A172 (cell line): ENCODE data around the gene SLC22A3. TPM values are rescaled to one million over a fixed set of nuclear protein-coding genes. Genes with fewer than 3 reads are reported as not detected.

Source experiments
- DNase-seq: peaks from one replicate; pipeline ENCODE4 v3.0.0-alpha.2; 2015; ENCODE audit warnings: low spot score
- total RNA-seq: library from RNA; depleted of rRNA; stranded (reverse); fragments of >200 nt; shearing (Covaris generic); gene quantifications from 2 replicates; pipeline ENCODE4 v1.2.3, GENCODE V29; 2014

The SLC22A3 gene
- total RNA-seq, 1 experiment from 2014 or later, result not detected

DNA sequence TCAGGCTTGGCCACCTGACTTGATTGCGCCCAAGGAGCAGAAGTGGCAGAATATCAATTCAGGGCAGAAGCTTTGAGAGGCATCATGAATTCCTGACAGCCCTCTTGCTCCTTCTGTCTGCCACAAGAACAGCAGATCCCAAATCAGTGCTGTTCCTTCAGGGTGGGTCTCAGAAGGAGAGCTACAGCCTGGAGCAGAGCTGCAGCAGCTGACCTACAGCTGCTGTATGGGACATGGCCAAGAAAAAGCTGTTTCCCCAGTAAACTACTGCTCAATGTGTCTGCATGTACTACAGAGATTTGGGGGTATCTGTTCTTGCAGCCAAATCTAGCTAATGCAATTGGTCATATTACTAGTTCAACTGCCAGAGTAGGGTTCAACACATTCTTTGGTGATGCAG lies 69.0 kb downstream of the SLC22A3 start:
- no peak for DNase-seq

DNA sequence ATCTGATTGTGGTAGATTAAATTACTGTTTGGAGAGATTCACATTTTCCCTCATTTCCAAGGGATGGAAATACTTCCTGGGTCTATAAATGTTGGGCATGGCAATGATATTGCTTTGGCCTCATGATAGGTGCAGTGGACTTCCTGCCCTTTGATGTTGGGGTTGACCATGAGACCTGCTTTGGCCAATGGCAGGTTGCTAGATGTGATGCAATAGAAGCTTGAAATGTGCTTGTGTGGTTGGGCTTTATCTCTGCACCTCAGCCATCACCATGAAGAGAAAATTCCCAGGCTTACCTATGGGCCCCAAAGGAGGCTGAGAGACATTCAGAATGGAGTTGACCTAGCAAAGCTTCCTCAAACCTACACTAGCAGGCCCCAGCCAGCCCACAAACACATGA lies 69.4 kb downstream of the SLC22A3 start:
- no peak for DNase-seq

GRCh38 chr6:160418370-160418769 lies 70.2 kb downstream of the SLC22A3 start:
- DNase-seq, result no peak

GRCh38 chr6:160419488-160419887 lies 71.3 kb downstream of the SLC22A3 start:
- DNase-seq, result peak; percentile 5

DNA sequence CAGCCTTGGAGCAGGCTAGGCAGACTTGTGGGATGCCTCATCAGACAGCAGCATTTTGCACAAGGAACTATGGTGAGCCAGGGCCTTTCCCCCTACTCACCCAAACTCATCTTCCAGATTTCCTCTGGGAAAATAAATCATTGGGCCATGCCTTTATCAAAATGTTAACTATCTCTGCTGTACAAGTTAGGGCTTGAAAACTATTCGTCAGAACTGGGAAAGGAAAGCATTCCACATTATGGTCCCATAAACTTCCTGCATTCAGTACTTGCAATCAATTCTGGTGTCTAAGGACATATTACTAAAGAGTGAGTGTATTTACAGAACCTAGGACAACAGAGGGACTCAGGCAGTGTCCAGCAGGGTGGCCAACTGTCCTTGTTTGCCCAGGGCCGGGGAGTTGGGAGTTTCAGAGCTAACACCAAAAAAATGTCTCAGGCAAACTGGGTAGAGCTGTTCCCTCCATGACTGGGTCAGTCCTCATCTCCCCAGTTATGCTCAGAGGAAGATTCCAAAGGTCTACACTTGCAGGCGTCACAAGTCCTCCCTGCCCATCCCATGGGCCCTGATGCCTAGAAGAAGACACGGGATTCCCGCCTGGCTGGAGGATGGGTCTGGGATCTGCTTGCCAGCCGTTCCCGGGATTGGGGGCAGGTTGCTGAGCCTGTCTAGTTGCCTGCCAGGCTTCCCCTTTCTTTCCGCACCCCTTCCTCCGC lies 72.2 kb downstream of the SLC22A3 start:
- DNase-seq, result no peak

DNA sequence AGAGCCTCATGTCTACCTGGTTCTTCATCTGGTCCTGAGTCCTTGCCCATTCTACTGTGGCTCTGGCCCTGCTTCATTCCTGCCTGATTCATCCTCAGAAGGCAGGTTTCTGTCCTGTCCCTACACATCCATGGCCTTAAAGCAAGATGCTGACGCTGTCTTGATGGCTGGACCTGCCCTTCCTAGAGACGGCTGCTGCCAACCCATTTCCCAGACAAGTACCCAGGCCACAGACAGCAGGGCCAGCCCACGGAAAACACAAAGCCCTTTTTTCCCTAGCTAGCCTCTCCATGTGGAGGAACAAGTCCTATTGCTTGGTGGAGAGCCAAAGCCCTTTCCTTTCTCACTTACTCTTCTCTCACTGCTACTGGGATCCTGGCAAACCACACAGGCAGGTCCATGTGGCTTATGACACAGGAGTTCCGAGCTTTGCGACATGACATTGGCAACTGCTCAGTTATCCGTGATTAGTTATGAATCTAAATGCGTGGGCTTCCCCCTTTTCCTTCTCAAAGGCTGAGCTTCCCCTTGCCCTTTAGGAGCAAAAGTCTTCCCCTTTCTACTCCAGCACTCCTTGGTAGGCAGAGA lies 72.9 kb downstream of the SLC22A3 start:
- DNase-seq, result no peak

DNA sequence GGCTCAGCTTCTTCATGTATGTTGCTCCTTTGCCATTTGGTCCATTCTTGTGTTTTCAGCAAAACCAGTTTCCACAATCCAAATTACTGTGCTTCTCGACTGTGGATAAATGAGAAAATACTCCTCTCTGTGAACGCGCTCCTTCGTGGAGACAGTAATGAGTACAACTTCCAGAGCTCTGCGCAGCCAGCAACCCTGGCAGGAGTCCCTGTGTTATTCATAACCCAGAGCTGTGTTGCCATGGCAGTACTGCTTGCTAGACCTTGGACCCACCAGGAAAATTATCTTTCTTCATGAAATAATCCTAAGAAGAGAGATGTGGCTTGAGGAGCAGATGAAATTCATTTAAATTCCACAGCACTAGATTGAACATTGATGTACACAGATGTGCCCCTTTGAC lies 73.7 kb downstream of the SLC22A3 start:
- DNase-seq, result no peak

DNA sequence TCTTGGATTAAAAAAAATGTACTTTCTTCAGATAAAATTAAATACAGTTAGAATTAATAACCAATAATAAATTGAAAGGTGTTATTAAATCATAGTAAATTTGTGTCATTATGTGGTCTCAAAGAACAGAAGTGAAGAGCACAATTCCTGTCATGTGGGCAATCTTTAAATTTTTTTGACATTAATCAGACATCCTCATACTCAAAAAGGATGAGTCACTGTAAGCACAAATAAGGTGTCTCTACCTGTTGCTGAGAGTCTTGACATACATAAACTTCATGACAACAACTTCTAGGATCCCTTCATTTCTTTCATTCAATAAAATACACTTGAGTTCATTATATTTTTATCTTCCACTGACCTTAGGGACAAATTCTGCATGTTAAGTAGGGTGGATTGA lies 76.1 kb downstream of the SLC22A3 start:
- peak; percentile 18 for DNase-seq

DNA sequence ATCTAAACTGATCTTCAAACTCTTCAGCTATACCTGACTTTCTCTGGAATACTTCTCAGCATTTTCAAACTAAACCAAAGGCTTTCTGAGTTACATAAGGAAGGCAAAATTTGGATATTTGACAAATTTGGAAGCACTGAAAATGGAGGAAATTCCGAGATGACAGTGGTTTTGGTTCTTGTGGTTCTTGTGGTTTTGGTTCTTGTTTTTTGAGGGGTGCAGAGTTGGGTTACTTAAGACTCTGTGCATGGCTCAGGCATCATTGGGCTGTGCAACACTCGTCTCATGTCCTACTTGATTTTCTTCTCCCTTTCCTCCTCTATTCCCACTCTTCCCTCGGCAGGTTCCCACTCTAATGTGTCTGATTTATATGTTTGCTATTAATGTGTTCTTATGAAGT lies 78.0 kb downstream of the SLC22A3 start:
- DNase-seq, result no peak

- no peak for DNase-seq
Observed at GRCh38 chr6:160427312-160428068, 79.3 kb downstream of the SLC22A3 start.

GRCh38 chr6:160428069-160428430 lies 79.9 kb downstream of the SLC22A3 start:
- peak; percentile 5 for DNase-seq

DNA sequence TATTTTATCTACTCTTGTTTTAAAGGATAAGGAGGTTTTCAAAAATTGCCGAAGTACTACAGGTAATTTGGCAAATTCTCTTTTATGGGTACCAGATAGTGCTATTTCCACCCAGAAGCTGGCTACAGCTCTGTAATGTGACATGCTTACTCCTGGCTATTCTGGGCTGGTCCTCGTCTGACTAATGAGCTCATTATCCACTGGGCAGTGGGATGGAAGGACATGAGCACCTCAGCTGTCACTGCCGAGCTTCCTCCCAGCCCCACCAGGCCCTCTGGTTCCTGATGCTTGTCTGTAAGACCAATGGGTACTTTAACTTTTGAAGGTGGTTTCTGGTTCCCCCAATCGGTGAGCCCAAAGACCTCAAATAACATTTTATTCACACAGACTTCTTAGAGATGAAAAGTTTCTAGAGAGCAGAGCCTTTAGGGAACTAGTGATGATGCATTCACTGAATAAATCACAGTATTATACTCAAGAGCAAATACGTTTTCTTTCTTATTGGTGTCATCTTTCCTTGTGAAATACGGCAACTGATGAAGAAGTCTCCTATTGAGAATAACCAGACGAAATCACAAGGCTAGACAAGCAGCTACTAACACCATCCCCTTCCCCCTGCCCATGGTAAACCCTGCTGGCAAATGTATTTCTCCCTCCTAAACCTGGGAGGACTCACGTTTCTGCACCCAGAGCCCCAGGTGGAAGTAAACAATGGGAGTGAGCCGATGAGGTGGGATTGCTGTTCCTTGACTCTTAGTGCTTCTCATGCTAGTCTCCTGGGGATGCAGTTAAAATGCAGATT lies 80.8 kb downstream of the SLC22A3 start:
- DNase-seq, result no peak

DNA sequence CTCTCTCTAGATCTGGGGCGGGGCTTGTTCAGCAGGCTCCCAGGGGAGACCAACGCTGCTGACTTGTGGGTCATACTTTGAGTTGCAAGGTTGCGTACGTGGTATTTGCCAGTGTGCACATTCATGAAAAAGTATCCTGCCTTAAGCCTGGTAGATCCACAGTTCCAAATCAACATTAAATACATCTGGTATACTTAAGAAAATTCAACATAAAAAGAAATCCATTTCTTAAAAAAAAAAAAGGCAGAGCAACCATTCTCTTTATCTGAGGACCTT lies 81.4 kb downstream of the SLC22A3 start:
- DNase-seq, result no peak

GRCh38 chr6:160430203-160430602 lies 82.0 kb downstream of the SLC22A3 start:
- DNase-seq, result no peak

GRCh38 chr6:160430751-160431150 lies 82.6 kb downstream of the SLC22A3 start:
- DNase-seq, result no peak

DNA sequence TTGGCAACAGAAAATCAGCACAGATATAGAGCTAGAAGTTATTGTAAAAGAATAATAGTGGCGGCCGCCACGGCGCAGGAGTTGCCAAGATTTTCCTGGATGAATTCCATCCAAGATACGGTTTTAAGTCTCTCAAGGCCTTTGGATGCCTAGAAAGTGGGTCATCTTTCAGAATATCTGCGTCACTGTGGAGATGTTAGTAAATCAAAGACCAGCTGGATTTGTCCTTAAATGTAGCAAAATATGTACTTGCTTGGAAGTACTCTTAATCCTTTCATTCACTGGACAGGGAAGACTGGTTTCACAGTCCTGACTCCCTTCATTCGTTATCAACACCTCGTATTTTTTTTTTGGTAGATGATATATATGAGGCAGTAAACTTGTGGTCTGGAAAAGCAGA lies 83.0 kb downstream of the SLC22A3 start:
- peak; percentile 22 for DNase-seq

DNA sequence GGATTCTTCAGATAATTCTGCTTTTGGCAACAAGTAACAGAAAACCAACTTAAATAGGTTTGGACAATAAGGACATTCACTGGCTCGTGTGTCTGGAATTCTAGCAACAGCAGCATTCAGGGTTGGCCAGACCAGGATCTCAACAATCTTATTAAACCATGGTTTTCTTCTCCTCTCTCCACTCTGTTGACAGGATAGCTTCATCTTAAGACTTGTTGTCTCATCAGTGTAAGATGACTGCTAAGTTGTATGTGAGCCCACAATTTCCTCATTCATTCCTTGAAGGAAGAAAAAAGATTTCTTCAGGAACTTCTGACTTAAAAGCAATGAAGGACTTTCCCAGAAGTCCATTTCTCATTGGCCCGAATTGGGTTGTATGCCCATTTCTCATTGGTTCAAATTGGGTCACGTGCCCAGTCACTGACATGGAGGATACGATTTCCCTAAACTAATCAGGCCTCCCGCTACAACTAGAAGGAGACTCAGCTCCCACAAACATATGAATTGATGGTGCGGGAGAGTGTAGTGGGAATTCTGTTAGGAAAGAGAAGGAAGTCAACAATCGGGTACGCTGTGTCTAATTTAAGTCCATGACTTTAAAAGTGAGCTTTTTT lies 83.7 kb downstream of the SLC22A3 start:
- no peak for DNase-seq

GRCh38 chr6:160435935-160436334 lies 87.8 kb downstream of the SLC22A3 start:
- no peak for DNase-seq

GRCh38 chr6:160437154-160437553 lies 89.0 kb downstream of the SLC22A3 start:
- no peak for DNase-seq

DNA sequence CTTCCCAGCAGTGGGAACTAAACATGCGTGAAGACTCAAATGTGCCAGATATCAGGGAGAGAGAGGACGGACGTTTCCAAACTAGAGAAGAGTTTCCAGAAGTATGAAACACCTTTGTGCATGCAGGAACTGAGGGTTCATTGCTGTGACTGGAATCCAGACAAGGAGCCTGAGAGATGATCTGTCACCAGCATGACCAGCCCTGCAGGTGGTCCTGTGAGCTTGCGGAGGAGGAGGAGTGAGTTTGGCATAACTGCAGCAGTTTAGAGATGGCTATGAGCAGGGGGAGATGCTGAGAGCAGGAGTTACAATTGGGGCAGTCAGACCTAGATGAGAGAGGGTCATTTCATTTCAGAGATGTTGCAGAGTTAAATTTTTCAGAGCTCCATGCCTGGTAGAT lies 89.6 kb downstream of the SLC22A3 start:
- no peak for DNase-seq

- no peak for DNase-seq
Observed at GRCh38 chr6:160438481-160438880, 90.3 kb downstream of the SLC22A3 start.

DNA sequence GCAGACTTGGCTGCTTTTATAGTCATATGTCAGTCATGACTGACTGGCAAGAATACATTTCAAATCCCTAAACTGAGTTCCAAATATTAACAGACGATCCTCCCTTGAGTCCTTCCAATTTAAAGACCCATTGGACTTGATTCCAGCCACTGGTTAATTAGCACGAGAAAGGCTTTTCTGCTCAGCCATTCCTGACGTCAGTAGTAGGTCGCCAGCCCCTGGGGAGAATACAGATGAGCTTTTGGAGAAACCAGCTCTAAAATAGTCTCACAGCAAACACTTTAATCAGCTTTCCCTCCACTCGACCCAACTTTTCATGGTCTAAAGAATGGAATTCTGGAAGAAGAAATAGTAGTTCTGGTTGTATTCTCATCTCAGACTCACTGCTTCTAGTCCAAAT lies 91.6 kb downstream of the SLC22A3 start:
- no peak for DNase-seq
